HG03571 (cell line): ENCODE results near the gene IL1RAPL2.
"Not testable (repeated sequence)": the region's sequence is repeated elsewhere in the genome, so short reads cannot be mapped to it uniquely, and the experiment has no call there.

ENCODE experiments used
- ATAC-seq: cut with Tn5 transposase; IDR thresholded peaks from one replicate; pipeline ENCODE4 v1.9.1; 2021; ENCODE audit not compliant: unreplicated experiment

Gene IL1RAPL2

GRCh38 chrX:105150036-105150435 is 584.0 kb downstream of the IL1RAPL2 start:
- no peak for ATAC-seq

DNA sequence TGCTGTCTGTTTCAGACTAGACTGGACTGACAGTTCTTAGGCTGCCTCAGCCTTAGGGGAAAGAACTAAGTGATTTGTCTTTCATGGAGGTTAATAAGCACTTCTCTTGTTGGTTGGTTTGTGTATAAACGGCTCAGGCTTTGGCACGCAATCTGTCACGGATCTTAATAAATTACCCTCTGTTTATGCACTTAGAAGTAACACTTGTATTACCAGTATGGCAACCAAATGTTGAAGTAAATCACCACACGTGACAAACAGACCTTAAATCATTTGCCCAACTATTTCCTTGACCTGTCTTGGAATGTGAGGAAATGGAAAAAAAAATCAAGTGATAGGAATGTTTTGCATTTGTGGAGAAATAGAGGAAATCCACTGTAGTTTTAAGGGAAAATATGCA is 584.6 kb downstream of the IL1RAPL2 start:
- ATAC-seq: no peak

DNA sequence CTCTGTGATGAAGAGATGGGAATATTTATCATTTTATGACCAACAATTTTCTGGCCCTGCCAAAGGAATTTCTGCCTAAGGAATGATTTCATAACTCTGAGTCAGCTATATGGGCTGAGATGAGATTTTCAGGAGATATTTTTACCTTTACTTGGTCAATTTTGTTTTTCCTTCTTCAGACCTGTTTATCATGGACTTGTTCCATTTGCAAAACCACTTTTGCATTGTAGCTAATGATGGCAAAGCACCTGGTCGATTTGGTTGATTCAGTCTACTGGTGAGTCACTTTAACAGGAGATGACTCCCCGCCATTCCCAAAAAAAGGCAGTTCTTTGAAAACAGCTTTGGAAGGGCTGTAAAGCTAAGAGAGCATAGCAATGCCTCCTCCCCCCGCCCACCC is 601.2 kb downstream of the IL1RAPL2 start:
- ATAC-seq: no peak

DNA sequence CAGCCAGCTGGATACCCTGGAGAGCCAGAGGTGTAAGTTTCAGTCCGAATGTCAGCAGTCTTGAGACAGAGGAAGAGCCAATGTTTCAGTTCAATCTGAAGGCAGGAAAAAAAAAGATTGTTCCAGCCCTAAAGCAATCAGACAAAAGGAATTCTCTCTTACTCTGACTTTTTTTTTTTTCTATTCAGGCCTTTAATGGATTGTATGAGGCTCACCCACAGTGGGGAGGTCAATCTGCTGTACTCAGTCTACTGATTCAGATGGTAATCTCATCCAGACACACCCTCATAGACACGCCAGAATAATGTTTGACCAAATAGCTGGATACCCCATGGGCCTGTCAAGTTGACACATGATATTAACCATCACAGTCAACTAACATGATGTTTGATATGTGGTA is 602.6 kb downstream of the IL1RAPL2 start:
- no peak for ATAC-seq

- no peak for ATAC-seq
Measured at GRCh38 chrX:105173071-105173470, 607.1 kb downstream of the IL1RAPL2 start.

- no peak for ATAC-seq
Measured at GRCh38 chrX:105179644-105180043, 613.6 kb downstream of the IL1RAPL2 start.

DNA sequence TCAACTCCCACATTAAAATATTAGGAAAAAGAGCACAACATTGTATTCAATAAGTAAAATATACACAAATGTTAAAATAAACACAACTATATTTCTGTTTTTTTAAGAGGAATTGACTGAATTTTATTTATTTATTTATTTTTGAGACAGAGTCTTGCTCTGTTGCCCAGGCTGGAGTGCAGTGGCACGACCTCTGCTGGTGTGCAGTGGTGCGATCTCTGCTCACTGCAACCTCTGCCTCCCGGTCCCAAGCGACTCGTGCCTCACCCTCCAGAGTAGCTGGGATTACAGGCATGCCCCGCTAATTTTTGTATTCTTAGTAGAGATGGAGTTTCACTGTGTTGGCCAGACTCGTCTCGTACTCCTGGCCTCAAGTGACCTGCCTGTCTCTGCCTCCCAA is 623.1 kb downstream of the IL1RAPL2 start:
- no peak for ATAC-seq

DNA sequence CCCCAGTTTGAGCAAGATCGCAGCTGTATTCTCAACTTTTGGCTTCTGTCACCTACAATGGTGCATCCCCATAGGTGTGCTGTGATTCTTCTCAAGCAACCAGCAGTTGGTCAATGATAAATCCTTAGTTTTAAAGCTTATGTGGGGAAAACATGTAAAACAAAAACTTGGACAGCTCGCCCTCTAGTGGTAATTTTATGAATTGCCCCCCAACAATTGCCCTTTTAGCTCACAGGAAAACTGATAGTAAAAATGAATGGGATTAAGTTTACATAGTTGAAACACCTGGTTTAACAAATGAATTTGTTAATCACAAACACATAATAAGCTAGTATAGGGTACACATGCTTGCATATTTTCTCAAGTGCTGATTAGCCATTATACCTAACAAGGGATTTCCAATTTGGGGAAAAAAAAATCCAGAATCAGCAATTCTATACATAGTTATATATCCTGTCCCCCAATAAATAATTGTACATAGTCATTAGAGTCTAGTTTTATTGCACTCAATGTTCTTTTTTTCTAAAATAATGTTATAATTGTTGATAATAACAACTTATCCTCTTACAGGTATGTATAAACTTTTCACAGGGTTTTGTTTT is 624.4 kb downstream of the IL1RAPL2 start:
- ATAC-seq: no peak

- ATAC-seq: no peak
Measured at GRCh38 chrX:105191878-105192277, 625.9 kb downstream of the IL1RAPL2 start.

- ATAC-seq: no peak
Measured at GRCh38 chrX:105209406-105209805, 643.4 kb downstream of the IL1RAPL2 start.

GRCh38 chrX:105210258-105210657 is 644.3 kb downstream of the IL1RAPL2 start:
- ATAC-seq: no peak

GRCh38 chrX:105211066-105211575 is 645.1 kb downstream of the IL1RAPL2 start:
- no peak for ATAC-seq

DNA sequence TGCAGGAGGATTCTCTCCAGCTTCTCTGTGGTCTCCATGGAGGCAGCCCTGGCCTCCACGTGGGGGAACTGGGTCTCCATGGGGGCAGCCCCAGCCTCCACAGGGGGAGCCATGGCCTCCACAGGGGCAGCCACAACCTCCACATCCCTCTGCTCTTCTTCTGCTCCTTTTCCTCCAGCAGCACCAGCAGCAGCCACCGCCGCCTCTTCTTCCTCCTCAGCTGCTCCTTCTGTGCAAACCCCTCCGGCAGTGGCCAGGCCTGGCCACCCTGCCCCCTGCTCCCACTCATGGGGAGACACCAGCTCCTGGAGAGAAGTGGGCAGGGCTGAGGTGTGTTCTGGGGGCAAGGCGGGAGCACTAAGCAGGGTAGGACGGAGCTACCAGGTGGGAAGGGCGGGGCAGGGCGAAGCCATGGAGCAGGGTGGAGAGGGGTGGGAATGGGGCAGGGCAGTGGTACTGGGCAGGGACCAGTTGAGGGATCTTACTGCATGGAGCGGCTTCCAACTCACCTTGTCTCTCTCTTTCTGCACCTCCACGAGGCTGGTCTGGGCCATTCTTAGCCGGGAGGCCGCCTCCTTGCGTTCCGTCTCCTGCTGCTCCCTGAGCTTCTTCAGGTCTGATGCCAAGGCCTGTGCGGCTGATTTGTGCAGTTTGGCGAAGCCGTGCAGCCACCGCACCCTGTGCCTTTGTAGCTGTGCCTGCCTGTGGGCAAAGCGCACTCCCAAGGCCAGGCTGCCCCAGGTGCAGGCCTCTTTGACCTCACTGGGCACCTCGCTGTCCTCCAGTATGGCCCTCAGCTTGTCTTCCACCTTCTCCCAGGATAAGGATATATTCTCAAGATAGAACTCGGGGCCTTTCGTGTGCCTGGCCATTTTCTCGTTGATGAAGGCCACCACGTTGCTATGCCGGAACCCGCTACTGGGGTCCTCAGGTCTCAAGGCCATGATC is 653.7 kb downstream of the IL1RAPL2 start:
- no peak for ATAC-seq

GRCh38 chrX:105220636-105221035 is 654.6 kb downstream of the IL1RAPL2 start, which contains the start of gene TEX13A:
TSS of gene TEX13A (minus strand) at chrX:105220694. CDS start at chrX:105220397, 297 bp downstream.
- no peak for ATAC-seq

DNA sequence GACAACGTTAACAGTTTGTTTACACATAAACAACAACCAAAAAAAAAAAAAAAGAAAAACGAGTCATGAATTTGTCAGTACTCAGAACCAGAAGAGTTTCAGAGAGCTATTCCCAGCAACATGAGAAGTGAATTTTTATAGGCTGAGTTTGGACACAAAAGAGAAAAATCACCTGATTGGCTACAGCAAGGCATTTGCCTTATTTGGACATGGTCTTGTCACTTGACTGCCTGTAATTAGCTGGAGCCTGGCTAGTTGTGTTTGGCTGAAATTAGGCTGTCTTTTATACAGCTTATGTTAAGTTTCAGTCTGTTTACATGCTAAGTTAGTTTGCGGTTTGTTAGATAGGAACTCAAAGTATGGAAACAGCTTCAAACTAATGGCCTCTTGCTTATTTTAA is 655.4 kb downstream of the IL1RAPL2 start:
- ATAC-seq: no peak

- ATAC-seq: no peak
Measured at GRCh38 chrX:105226499-105226898, 660.5 kb downstream of the IL1RAPL2 start.

- ATAC-seq: no peak
Measured at GRCh38 chrX:105228602-105229001, 662.6 kb downstream of the IL1RAPL2 start.

GRCh38 chrX:105229146-105229545 is 663.1 kb downstream of the IL1RAPL2 start:
- ATAC-seq: no peak

- ATAC-seq: not testable (repeated sequence)
Measured at GRCh38 chrX:105237407-105237806, 671.4 kb downstream of the IL1RAPL2 start.

DNA sequence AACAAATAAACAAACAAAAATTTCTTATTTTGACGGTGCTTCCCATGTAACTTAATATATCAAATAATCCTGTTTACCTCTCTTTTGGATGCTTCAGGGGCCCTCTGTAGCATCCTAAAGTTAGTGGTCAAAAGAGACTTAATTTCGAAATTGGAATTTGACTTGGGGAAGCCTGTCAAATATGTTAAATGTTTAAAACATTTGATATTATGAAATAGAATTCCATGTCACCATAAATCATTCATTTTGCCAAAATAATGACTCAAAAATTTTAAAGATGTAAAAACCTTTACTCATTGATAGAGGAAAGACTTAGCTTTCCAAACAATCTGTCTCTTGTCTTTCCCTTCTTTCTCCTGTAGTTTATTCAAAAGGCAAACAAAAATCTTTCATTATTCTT is 675.1 kb downstream of the IL1RAPL2 start:
- no peak for ATAC-seq

DNA sequence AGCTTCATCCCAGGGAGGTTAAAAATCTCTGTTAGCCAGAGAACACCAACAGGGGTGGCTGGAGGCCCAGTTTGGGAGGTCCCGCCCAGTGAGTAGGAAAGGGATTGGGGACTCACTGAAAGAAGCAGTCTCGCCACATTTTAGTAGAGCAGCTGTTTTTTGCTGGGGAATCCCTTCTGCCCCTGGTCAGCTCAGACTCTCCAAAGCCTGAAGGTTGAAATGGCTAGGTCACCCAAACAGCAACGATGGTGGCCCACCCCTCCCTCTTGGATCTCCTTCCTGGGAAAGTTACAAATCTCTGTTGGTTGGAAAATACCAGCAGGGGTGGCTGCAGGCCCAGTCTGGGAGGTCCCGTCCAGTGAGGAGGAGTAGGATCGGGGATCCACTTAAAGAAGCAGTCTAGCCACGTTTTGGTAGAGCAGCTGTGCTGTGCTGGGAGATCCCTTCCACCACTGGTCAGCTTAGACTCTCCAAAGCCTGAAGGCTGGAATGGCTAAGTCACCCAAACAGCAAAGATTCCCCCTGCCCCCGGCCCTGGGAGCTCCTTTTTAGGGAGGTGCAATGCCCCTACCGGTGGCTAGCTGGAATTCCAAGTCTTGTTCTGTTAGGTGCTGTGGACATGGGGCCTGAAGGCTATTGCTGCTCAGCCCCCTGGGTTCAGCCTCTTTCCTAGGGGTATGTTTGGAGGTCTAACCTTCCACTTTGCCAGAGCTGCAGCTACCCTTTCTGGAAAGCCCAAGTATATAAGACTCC is 694.5 kb downstream of the IL1RAPL2 start:
- ATAC-seq: no peak
